MM.1S (cell line): ENCODE data around the gene MADD.

Experiments
- CTCF ChIP-seq: fragments of 300-600 bp; sonication (generic); IDR thresholded peaks from 2 replicates; pipeline ENCODE4 v1.5.1; 2016; ENCODE audit warnings: antibody characterized with exemption, low read length, mixed read lengths
- EZH2 ChIP-seq: fragments of 300-600 bp; sonication (generic); optimal IDR thresholded peaks from 2 replicates; pipeline ENCODE3; 2017; ENCODE audit warnings: low read depth, mild to moderate bottlenecking, antibody characterized with exemption, low read length, mixed read lengths

GRCh38 chr11:47295385-47295784 lies 25.5 kb downstream of the MADD start:
- TF ChIP-seq CTCF (no peak), EZH2 (no peak)
